Tongue (tissue), 2 donors: ENCODE results near the gene GALNS. TPM values are rescaled to one million over a fixed set of nuclear protein-coding genes. Genes with fewer than 3 reads are reported as not detected.
A peak's percentile ranks its signal among the peaks of the same experiment; 100 is the strongest.

Source experiments
- DNase-seq: peaks from one replicate; pipeline ENCODE4 v3.0.0-alpha.2; 2015
- total RNA-seq: library from RNA; depleted of rRNA; stranded (reverse); fragments of >200 nt; gene quantifications from one replicate; pipeline ENCODE4 v1.2.3, GENCODE V29; 2014

Gene GALNS
- total RNA-seq, 1 donor from 2014 or later, result 18.4 TPM

DNA sequence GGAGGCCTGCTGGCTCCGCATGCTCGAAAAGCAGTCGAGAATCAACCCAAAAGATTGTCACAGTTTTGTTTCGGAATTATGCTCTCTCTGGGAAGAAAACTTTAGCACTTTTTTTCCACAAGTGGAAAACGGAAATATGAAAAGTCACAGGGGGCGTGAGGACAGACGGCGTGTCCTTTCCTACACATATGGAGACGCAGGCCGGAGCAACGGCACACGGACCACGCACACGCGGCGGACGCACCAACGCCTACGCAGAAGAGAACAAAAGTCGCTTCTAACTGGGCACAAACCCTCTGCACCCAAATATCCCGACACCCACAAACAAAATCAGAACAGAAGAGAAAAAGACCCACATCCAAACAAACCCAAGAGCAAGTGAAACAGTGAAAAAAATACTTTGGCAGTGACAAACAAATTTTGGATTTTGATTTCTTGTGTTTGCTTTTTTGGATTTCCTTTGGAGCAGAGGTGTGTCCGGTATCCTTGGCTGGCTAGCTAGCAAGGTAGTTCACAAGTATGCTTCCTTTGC, 19.0 kb upstream of the GALNS start:
- no peak for DNase-seq

- DNase-seq, result no peak
Measured at GRCh38 chr16:88874938-88875599, 18.3 kb upstream of the GALNS start.

GRCh38 chr16:88872650-88873331, 16.0 kb upstream of the GALNS start:
- DNase-seq, result no peak

GRCh38 chr16:88871730-88872416, 15.1 kb upstream of the GALNS start:
- no peak for DNase-seq

- no peak for DNase-seq
Measured at GRCh38 chr16:88871349-88871702, 14.6 kb upstream of the GALNS start.

GRCh38 chr16:88870608-88871348, 14.0 kb upstream of the GALNS start:
- peak; percentile 49 for DNase-seq

DNA sequence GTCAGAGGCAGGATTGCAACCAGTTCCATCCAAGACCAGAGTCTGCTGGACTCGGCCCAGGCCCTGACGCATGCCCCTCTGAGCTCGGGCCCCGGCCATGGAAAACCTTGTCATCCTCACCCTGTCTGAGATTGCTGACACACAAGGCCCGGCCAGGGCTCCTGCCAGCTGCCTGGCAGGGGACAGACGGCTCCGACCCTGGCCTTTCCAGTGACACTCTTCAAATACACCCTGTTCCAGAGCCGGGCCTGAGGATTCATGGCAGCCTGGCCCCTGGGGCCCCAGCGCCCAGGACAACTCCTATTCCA, 12.9 kb upstream of the GALNS start:
- no peak for DNase-seq

DNA sequence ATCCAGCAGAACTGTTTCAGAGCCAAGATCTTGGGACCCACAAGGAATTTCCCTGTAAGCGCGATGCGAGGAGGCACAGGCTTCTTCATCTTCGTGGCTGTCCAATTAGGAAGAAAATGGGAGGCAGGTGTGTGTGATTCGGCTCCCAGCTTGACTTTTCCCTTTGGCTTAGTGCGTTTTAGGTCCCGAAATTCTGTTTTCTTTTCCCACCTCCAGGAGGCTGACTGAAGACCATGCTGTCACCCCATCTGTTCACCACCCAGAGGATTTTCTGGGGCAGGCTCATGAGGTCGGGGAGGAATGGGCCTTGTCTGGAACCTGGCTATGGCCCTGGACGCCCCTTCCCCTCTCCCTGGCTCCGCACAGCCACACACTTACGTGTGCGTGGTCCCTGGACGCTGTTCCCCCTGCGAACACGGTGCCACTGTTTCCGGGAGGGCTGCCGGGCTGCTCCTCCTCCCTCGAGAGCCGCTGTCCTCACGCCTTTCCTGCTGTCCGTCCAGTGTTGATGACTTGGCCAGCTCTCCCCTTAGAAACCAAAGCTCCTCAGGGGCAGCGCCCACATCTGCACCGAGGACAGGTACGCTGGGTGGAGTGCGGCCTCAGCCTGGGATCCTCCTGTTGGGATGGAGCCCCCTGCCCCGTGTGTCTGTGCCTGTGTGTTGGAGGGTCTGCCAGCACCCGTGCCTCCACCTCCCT, 12.4 kb upstream of the GALNS start:
- DNase-seq, result no peak

- DNase-seq, result no peak
Measured at GRCh38 chr16:88867581-88868246, 11.0 kb upstream of the GALNS start.

DNA sequence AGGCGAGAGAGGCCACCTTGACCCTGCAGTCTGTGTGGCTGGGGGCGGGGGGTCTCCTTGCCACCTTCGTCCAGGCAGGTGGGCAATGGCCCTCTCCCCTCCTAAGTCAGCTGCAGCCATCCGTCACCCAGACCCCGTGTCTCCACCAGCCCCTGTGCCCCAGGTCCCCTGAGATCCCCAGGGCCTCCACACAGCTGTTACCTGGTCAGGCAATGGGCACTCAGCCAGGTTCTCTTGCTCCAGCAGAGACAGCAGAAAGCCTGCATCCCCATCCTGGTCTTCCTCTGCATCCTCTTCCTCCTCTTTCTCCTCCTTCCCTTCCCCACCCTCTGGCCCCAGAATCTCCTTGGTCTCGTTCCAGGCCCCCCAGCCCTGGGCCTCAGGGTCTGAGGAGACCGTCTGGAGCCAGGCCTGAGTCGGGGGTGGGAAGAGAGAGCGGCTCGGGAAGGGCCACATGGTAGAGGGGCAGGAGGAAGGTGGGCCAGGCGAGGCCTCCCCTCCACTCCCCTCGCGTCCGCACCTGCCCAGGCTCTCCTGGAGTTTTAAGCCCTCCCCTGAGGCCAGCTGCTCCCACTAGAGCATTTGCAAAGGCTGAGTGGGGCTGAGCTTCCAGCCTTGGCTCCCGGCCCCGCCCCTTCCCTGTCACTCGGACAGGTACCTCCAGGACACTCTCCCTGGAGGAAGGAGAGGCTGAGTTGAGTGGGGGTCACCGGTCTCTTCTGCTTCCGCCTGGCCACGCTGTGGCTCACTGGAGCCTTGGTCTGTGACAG, 9.6 kb upstream of the GALNS start, which contains the start of gene PABPN1L:
Gene PABPN1L (minus strand): TSS at position 510 of the 770 bp plus-strand sequence. CDS start 54 bp downstream, at position 456.
- DNase-seq, result no peak

DNA sequence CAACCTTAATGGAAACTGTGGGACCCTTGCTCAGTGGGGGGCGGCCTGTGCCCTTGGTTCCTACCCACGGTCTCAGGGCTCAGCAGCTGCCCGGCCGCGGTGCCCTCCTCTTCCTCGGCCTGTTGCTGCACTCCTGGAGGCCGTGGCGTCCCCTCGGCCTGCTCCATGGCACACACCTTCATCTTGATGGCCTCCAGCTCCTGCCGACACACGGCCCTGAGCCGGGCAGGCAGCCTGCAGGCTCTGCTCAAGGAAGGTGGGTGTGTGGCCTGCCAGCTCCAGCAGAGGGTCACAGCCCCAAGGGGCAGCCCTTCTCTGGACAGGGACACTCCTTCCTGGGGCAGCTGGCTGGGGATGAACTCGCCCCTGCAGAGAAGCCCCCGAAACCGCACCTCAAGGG, 9.0 kb upstream of the GALNS start:
- no peak for DNase-seq

DNA sequence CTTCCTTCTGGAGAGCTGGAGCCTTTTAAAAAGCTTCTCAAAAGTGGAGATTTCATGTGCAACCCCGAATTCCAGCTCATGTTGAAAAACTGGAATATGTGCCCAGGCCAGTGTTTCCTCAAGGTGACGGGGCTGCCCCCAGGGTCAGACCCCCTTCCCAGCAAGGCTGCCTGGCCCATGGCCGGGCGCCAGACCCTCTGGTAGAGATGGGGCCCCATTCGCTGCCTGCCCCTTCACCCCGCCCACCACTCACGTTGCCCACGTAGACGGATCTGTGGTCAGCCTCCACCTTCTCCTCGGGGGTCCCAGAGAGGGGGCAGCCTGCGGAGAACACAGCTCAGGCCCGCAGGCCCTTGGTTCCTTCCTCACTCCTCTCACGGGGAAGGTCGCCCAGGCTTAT, 8.6 kb upstream of the GALNS start:
- DNase-seq, result no peak

DNA sequence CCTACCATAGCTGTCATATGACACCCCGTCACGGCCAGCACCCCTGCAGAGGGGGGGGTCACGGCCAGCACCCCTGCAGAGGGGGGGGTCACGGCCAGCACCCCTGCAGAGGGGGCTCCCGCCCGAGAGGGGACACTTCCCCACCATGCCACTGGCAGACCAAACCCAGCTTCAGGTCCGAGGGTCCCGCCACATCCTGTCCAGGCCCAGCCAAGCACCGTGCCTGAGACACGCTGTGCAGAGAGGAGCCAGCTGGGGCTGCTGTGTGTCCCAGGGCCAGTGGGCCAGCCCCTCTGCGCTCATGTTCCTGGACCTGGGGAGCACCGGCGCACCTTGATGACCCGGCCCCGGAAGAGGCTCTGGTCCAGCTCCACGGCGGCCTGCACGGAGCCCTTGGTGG, 7.8 kb upstream of the GALNS start:
- no peak for DNase-seq

DNA sequence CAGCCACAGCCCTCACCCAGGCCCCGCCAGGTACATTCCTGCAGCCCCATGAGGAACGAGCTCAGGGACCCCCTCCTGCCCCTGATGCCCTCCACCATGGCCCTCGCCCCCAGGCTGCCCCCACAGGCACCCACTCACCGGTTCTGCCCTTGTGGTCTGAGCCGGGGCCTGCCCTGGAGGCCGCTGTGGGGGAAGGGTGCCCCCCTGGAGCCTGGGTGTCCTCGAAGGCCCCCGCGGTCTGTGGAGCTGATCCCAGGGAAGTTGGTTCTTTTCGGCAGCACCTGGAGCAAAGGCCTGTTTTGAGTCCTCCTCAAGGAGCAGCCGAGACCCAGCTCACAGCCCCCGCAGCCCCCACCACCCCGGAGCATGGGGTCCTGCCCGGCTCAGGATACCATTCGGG, 7.4 kb upstream of the GALNS start:
- no peak for DNase-seq

DNA sequence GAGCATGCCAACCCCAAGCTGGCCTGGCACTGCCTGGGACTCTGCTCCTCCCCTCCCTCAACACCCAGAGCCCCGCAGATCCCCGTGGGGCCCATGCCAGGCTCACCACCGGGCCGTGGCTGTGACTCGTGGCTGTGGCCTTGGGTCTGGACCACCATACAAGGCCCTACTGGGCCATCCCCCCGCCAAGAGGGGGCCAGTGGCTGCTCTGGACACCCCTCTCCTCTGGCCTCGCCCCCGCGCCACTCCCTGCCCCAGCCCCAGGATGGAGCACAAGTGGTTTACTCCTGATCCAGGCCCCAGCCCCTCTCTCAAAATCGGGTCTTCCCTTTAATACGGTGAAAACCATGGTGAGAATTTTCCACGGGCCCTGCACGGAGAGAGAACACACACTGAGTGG, 6.7 kb upstream of the GALNS start:
- DNase-seq, result no peak

DNA sequence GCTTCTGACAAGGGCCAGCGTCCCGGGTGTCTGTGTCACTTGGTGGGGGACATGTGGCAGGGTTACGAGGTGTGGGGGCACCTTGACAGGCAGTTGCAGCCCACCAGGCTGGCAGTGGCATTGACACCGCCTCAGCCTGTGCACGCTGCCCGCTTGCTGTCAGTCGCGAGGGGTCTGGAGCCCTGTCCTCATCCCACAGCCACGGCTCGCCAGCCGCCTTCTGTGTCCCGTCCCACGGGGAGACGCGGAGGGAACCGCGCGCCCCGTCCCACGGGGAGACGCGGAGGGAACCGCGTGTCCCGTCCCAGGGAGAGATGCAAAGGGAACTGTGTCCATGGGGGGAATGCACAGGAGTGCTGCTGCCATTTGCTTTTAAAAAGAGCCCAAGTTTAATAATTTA, 6.2 kb upstream of the GALNS start:
- DNase-seq, result no peak

DNA sequence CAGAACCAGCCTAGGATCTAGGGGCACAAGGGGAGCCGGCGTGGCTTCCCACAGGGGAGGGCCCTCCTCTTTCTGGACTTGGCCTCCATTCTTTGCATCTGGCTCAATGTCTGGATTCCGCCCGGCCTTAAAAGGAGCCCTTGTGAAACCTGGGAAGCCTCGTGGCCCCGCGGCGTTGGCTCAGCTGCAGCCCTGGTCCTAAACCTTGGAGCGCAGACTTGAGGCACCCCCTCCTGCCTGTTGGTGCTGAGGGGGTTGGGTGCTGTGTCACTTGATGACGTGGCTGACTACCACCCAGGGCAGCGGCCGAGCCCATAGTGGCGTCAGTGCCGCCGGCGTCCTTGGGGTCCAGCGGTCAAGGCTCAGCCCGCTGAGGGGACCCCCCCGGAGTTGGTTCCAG, 4.6 kb upstream of the GALNS start:
- DNase-seq, result no peak

DNA sequence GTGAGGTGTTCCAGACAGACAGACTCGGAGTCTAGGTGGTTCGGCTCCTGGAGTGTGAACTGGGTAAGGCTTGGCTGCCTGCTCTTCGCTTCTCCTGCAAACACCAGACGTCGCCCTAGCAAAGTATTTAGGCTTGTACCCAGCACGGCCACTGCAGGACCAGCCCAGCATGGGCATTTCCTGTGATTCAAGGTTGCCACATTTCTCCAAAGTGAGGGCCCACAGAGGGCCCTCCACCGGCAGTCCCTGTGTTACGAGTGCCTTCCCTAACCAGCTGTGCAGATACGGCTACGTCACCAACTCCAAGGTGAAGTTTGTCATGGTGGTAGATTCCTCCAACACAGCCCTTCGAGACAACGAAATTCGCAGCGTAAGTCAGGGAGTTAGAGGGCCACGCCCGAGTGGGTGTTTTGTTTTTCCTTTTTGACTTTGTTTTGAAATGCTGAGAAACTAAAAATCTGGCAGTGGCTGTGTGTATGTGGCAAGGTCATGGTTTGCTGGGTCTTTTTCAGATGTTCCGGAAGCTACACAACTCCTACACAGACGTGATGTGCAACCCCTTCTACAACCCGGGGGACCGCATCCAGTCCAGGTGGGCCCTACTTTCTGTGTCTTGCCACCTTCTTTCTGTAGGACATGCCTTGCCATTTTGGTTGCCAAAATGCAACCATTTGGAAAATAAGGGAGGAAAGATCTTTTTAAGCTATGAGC, 2.8 kb upstream of the GALNS start:
- DNase-seq, result no peak

DNA sequence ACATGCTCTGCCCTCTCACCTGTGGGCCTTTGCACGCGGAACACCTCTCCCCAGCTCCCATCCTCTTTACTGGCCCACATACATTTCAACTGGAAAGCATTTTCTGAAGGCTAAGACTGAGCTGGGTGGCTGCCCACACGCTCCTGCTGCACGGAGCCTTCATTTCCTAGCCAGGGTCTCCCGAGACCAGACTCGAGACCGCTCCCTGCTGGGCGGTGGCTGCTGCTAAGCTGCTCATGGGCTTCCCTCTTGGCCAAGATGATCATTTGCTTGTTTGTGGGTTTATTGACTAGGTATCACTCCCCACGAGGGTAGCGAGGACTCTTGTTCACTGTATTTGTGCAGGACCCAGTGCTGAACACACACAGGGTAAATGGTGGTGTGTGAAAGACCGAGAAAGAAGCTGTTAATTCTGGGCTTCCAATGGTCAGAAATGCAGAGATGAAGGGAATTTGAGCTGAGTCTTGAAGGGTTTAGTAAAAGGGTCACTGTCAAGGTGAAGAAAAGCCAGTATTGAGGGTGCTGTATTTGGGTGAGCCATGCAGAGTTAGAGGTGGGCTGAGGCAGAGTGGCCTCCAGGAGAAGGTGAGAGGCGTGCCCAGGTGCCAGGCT, 1.1 kb upstream of the GALNS start:
- DNase-seq, result peak; percentile 71
